ENCODE results near the gene NAB1.

NAB1 gene

DNA sequence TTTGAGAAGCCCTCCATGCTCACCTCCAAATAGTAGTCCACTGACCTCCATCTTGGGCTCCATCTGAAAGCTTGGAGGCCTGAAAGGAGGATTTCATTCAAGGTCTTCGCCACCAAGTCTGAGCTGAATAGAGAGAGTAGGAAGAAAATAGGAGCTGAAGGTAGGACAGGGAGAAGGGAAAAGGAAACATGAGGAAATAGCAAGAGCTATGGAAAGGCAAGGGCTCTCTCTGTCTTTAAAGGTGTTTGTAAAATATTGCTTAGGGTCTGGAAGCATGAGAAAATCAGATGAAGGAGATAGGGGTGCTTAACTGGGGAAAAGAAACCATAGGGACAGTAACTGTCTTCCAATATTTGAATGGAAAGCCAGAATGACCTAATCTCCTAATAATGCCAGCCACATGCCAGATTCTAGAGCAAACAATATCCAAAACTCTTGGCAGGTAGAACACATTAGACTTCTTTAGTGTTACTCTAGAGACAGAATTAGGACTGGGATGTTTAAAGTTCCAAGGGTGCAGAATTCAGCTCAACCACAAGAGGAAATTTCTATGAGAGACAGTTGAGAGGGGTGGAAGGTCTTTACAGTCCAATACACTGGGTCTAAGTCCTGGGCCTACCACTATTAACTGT, 67.4 kb downstream of the NAB1 start:
- no peak for DNase-seq

DNA sequence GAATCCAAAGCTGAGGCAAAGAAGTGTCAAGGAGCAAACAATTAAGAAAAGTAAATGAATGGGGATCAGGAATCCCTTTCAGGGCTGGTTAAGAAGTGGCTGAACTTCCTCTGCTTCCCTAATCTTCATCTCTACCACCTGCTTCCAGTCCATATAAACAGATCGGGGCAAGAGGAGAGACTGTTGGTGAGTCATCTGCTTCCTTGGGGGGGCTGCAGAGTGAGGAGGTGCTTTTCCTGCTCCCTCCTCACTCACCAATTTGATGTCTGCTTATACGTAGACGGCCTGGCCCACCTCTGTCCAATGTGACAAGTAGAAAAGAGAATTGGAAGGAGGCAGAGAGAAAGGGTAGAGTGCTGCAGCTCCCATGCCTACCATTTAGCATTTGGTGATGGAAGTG, 68.4 kb downstream of the NAB1 start:
- no peak for DNase-seq

GRCh38 chr2:190717764-190718651, 69.1 kb downstream of the NAB1 start:
- DNase-seq: no peak

DNA sequence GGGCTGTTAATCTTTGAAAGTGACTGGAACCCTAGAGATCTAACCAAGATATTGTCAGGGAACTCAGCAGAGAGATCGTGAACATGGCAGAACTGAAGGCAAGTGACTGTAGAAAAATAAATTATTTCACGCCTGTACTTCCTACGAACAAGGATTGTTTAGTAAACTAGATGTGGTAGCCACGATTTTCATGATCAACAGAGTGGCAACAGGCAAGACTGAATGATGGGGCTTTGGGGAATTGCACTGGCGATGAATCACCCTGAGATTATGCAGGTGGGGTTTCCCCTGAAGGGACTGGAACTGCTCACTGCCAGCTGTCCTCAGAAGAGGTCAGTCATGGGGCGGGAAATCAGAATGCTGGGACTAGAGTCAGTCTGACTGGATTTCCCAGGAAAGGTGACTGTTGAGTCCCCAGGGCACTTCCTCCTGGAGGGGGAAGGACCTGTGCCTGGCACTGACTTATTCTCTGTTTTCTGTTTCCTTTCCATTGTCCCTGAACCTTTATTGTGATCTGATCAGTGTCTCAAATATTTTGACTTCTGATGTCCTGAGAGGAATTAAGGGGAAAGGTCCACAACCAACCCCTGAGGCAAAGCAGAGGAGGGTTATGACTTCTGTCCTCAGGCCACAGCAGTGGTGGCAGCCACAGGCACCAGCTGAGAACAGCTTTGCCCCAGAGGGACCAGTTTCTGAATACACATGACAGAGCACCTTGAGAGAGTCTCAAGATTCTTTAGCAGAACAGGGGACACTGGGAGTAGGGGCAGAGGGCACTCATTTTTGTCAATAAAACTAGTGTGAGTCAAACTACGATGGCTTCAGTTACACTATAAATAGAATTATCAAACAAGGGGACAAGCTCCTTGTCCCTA, 70.0 kb downstream of the NAB1 start:
- DNase-seq: peak; percentile 51

- DNase-seq: no peak
Observed at GRCh38 chr2:190720276-190720675, 71.4 kb downstream of the NAB1 start.

DNA sequence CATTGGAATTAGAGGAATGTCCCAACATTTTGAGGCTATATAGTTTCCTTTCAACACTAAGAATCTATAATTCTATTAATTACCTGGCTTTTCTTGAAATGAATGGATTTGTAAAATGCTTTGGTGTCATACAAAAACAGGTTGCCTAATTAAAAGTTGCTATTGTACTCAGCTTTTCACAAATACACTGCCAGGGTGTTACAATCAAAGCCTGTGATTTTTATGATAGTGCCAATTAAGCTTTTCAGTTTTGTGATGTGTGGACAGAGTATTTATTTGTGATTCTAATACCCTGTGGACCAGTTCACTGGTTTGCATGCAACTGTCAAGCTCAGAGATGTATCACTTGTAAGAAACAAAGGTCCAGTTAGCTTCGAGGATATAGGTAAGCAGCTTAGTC, 71.8 kb downstream of the NAB1 start:
- DNase-seq: no peak

GRCh38 chr2:190722061-190722759, 73.3 kb downstream of the NAB1 start:
- DNase-seq: no peak

- DNase-seq: no peak
Observed at GRCh38 chr2:190722835-190723234, 74.0 kb downstream of the NAB1 start.

DNA sequence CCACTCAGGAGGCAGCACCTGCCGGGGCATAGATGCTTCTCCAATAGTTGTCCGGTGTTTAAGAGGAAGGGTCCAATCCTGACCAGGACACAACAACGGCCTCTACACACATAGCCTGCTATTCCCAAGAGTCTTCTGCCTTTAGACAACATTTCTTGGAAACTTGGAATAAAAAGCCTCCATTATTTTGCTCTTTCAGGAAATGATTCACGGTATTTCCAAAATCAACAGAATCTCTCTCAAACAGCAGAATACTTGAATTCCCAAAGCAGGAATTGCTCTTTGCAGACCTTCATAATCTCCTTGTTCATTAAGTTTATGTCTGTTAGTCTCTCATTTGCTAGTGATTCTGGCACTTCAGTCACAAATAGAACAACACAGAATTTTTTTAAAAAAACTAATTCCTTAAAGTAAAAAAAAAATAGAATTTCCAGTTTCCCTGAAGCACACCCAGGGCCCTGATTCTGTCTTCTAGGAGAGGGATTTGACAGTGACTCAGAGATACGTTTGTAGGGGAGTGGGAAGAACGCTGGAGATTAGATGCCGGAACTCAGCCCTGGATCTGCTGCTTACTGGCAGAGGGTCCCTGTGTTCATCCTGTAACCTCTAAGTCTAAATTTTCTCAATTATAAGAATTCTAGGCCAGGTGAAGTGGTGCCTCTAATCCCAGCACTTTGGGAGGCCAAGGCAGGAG, 74.7 kb downstream of the NAB1 start:
- DNase-seq: no peak

- DNase-seq: no peak
Observed at GRCh38 chr2:190726255-190726654, 77.4 kb downstream of the NAB1 start.

DNA sequence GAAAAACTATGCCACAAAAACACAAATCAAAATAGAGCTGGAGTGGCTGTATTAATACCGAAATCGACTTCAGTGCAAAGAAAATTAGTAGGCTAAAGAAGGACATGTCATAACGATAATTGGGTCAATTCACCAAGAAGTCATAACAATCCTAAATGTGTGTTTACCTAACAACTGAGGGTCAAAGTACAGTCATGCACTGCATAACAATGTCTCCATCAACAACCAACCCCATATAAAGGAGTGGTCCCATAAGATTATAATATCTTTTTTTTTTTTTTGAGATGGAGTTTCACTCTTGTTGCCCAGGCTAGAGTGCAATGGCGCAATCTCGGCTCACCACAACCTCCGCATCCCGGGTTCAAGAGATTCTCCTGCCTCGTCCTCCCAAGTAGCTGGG, 87.5 kb downstream of the NAB1 start:
- DNase-seq: no peak

DNA sequence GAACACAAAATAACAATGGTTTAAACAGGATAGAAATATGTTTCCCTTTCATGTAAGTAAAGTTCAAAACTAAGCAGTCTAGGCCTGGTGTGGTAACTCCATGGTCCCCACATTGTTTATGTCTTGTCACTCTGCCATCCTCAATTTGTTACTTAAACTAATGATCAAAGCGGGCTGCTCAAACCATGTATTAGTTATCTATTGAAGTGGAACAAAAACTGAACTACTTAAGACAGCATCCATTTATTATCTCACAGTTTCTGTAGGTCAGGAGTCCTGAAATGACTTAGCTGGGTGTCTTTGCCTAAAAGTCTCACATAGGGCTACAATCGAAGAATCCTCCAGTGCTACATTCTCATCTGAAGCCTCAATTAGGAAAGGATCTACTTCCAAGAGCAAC, 91.6 kb downstream of the NAB1 start:
- no peak for DNase-seq

All from stimulated activated CD4-positive, alpha-beta T cell treated with anti-CD3 and anti-CD28 coated beads, Interleukin-12 subunit alpha, Interleukin-12 subunit beta, amount 100 ng/mL, for 4 hours (primary cell).